ENCODE results near the gene SRL. TPM values are rescaled to one million over a fixed set of nuclear protein-coding genes. Genes with fewer than 3 reads are reported as not detected.

Gene SRL
- total and polyA plus RNA-seq, 2 of the 4 experiments (the other 2 are of a cell fraction): under 0.01 to 0.14 TPM

DNA sequence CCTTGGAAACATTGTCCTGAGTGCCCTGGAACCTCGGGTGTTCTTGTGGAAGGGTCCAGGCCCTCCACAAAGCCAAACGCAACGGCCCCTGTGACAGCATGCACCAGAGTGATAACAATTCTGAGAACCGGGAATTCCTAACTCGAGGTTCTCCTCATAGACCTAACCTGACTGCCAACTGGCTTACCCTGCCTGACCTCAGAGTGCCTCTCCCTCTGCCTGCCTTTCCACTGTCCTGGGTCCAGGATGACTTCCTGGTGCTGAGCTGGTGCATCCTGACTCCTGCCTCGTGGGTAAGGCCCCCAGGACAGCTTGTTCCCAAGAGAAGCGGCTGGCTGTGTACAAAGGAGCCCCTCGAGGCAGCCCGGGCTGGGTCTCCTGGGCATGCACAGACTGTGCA lies 51.8 kb downstream of the SRL start:
- Histone ChIP-seq H3K27ac (ENCODE audit: insufficient read depth, low read length) (no peak overlapping the region), H3K36me3 (ENCODE audit: control insufficient read depth, insufficient read depth, low read length) (no peaks in the 10 kb centered on the region), H4K91ac (ENCODE audit: insufficient read depth, low read depth, low read length) (no peak overlapping the region), H3K4me2 (ENCODE audit: low read depth, low read length) (no peak overlapping the region), H2BK120ac (ENCODE audit: low read depth, low read length) (no peak overlapping the region), H3K56ac (ENCODE audit: extremely low read depth, insufficient read depth, low read length) (no peak overlapping the region), H4K20me1 (ENCODE audit: insufficient read depth, low read length) (no peaks in the 10 kb centered on the region), H4K5ac (ENCODE audit: low read depth, low read length) (no peak overlapping the region), H2BK5ac (ENCODE audit: low read depth, low read length, poor library complexity, severe bottlenecking) (no peak overlapping the region), H3K4ac (ENCODE audit: low read depth, low read length) (no peak overlapping the region), H3K4me1 (ENCODE audit: control insufficient read depth, insufficient read depth, low read length) (no peaks in the 10 kb centered on the region), H2AFZ (replicated peaks; ENCODE audit: low read length, poor library complexity) (no peak overlapping the region), H3K14ac (replicated peaks; ENCODE audit: low read depth, low read length) (no peak overlapping the region), H3K9me3 (ENCODE audit: control insufficient read depth, insufficient read depth, low read length) (no peaks in the 10 kb centered on the region), H3K23ac (ENCODE audit: low read depth, low read length) (no peak overlapping the region), H2BK15ac (ENCODE audit: low read depth, low read length) (no peak overlapping the region), H3K27me3 (ENCODE audit: control insufficient read depth, insufficient read depth, low read length) (peaks cover 4% of the 10 kb centered on the region; the same call in 1 of the 2 replicates), H3K9me1 (ENCODE audit: insufficient read depth, low read length) (no peaks in the 10 kb centered on the region; the same call in 1 of the 2 replicates), H3K4me3 (ENCODE audit: insufficient read depth, low read depth, low read length) (no peak overlapping the region), H3K79me1 (ENCODE audit: low read depth in 1 of 2, low read length in 2 of 2) (no peaks in the 10 kb centered on the region), H2AK5ac (ENCODE audit: low read depth, low read length) (no peak overlapping the region), H4K8ac (ENCODE audit: low read depth in 2 of 2, low read length in 2 of 2) (no peak overlapping the region), H3K18ac (ENCODE audit: low read depth, low read length) (no peak overlapping the region), H2AK9ac (replicated peaks; ENCODE audit: low read depth, low read length, poor library complexity) (no peak overlapping the region), H2BK20ac (ENCODE audit: low read depth, low read length) (no peak overlapping the region), H3K9ac (ENCODE audit: low read depth, low read length) (no peak overlapping the region)
- DNase-seq (no peak), ATAC-seq (ENCODE audit: low read depth) (no peak)
- 100% methylated on average over 2 of the region's 9 CpGs; no CpG with 5 or more reads in 1 of the 2 experiments for WGBS, 2 experiments (ENCODE audit: extremely low coverage in 2 of 2, insufficient read length in 1 of 2)
- no peak for TF ChIP-seq BHLHE40 (IDR thresholded peaks at IDR 0.05; ENCODE audit: low read depth, low read length)
- TF ChIP-seq, protein P1, sequence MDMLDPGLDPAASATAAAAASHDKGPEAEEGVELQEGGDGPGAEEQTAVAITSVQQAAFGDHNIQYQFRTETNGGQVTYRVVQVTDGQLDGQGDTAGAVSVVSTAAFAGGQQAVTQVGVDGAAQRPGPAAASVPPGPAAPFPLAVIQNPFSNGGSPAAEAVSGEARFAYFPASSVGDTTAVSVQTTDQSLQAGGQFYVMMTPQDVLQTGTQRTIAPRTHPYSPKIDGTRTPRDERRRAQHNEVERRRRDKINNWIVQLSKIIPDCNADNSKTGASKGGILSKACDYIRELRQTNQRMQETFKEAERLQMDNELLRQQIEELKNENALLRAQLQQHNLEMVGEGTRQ (IDR thresholded peaks at IDR 0.05; ENCODE audit: low read depth, low read length): no peak
- no peak for TF ChIP-seq SMC3 (IDR thresholded peaks at IDR 0.05; ENCODE audit: low read depth, low read length)
- no peak for TF ChIP-seq RAD21 (IDR thresholded peaks at IDR 0.05; ENCODE audit: low read length)
- intact Hi-C loops (cut with micrococcal nuclease): no loop called here
- dilution Hi-C loops (cut with HindIII; ENCODE audit: low sequenced_read_pairs, unreplicated experiment): no loop called here
- ChIA-PET CTCF (no interaction called here), POLR2A (ENCODE audit: unreplicated experiment) (no interaction called here)
- in situ Hi-C loops (cut with MboI; ENCODE audit: low sequenced_read_pairs): no loop called here
- BruUV-seq (replicated peaks): no TSS peak
